Heart left ventricle (tissue), 13 donors: Measurements from ENCODE around the gene VGF.

Source experiments
- POLR2A ChIP-seq, 2 donors: fragments of 450-650 bp; IDR thresholded peaks; one replicate each; pipeline ENCODE4 v1.6.1; 2017; ENCODE audit warnings: antibody characterized with exemption in 2 of 2, mild to moderate bottlenecking in 2 of 2, moderate library complexity in 2 of 2
- TF ChIP-seq, protein P1 (sequence below), 12 donors: fragments of 200-600 bp; sonication (generic) in 4 of 12; IDR thresholded peaks; one replicate each; pipeline versions ENCODE4 v1.5.0 to v1.8.0; 2018 to 2022; ENCODE audit warnings: antibody characterized with exemption in 12 of 12, mild to moderate bottlenecking in 5 of 12
- donor health status: ischemic (EF 13 %, LVEDD 7.1; RV severe dilation, severe dysfunction).
- donor health status: DM: no; HTN: yes; CAD: no.
- donor health status: DM: no; HTN: no; CAD: no.
- donor health status: ischemic (EF 25% LVEDD 6.9; RV normal size, moderate dysfunction).
- donor health status: ischemic (EF 25% LVEDD 5.7; RV mildly dilated, moderate dysfunction).
- donor health status: ischemic (EF 35%, LVEDD 5.7; RV mildly dilated, moderate dysfunction).
- donor health status: nonischemic (EF 11% LVEDD 7.7; RV severe dilation, severe dysfunction).
- donor health status: DM: yes; HTN: yes; CAD: no.
- donor health status: PGD.
- donor health status: ischemic (EF 29% LVEDD 5.4; RV normal size, mild dysfunction).
- donor health status: nonischemic (EF 23%, LVEDD 6.1; RV moderate dilation, normal function).

DNA sequence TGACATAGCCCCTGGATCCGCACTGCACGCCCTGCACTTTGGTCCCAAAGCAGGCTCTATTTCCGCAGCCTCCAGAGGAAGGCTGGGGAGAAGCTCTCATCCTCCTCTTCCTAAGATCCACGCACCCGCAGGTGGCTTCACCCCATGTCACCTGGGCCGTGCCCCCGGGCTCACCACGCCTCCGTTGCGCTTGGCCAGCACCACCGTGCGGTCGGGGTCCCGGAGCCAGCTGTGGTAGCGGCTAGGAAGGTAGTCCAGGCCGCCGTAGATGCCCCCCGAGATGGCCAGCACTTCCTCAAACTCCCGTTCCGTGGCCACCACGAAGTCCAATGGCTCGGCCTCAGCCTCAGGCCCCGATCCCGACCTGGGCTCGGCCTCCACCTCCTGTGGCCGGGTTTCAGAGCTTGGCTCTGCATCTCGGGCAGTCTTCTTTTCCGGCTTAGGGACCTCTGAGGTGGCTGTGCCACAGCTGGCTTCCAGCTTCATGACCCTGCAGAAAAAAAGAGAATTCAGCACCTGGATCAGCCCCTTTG is 9.0 kb upstream of the VGF start:
- TF ChIP-seq, protein P1, sequence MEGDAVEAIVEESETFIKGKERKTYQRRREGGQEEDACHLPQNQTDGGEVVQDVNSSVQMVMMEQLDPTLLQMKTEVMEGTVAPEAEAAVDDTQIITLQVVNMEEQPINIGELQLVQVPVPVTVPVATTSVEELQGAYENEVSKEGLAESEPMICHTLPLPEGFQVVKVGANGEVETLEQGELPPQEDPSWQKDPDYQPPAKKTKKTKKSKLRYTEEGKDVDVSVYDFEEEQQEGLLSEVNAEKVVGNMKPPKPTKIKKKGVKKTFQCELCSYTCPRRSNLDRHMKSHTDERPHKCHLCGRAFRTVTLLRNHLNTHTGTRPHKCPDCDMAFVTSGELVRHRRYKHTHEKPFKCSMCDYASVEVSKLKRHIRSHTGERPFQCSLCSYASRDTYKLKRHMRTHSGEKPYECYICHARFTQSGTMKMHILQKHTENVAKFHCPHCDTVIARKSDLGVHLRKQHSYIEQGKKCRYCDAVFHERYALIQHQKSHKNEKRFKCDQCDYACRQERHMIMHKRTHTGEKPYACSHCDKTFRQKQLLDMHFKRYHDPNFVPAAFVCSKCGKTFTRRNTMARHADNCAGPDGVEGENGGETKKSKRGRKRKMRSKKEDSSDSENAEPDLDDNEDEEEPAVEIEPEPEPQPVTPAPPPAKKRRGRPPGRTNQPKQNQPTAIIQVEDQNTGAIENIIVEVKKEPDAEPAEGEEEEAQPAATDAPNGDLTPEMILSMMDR (IDR thresholded peaks at IDR 0.05), result no peak
- no peak for TF ChIP-seq POLR2A (IDR thresholded peaks at IDR 0.05)
